ENCODE measurements around the gene C9. TPM values are rescaled to one million over a fixed set of nuclear protein-coding genes. Genes with fewer than 3 reads are reported as not detected.

The C9 gene
- polyA plus RNA-seq, 1 donor from 2014 or later = not detected

DNA sequence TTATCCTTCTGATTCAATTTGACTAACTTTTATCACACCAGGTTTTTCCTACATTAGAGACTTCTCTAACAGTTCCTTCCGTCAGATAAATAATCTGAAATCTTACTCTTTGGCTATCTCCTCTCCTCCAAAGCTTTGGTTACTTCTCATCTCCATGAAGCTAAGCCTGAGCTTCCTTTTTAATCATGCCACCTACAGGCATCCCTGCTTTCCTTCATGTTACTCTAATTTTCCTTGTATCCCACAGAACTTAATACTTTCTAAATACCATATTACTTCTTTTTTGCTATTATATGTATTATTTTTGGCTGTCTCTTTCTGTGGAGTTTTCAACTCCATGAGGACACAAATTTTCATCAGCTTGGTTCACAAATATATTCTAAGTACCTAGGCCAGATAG, 49.7 kb downstream of the C9 start:
- Histone ChIP-seq H3K79me2 (replicated peaks; ENCODE audit: insufficient read depth, low read length) (no peaks in the 10 kb centered on the region), H3K27ac (ENCODE audit: low read length) (no peak overlapping the region), H4K20me1 (ENCODE audit: insufficient read depth) (no peaks in the 10 kb centered on the region), H2AFZ (ENCODE audit: low read depth, low read length) (no peak overlapping the region), H3K9ac (ENCODE audit: low read length) (no peak overlapping the region), H3K9me3 (ENCODE audit: low read length) (no peaks in the 10 kb centered on the region), H3K36me3 (ENCODE audit: insufficient read depth, low read length) (no peaks in the 10 kb centered on the region), H3K27me3 (ENCODE audit: insufficient read depth, low read depth, low read length) (no peaks in the 10 kb centered on the region), H3K4me2 (ENCODE audit: low read length) (no peak overlapping the region), H3F3A (ENCODE audit: insufficient read depth, low read length, poor library complexity, severe bottlenecking) (no peaks in the 10 kb centered on the region), H3K9me2 (ENCODE audit: insufficient read depth, low read length) (no peaks in the 10 kb centered on the region), H3K4me3 (ENCODE audit: low read length) (no peak overlapping the region)
- TF ChIP-seq REST (IDR thresholded peaks at IDR 0.05; ENCODE audit: borderline replicate concordance) (no peak), EZH2 (IDR thresholded peaks at IDR 0.05; ENCODE audit: borderline replicate concordance, insufficient read depth, low read length, poor library complexity, severe bottlenecking) (no peak), TAF1 (IDR thresholded peaks at IDR 0.05; ENCODE audit: low read depth) (no peak), POLR2AphosphoS5 (IDR thresholded peaks at IDR 0.05) (no peak), RAD21 (conservative IDR thresholded peaks at IDR 0.05) (no peak), MXI1 (conservative IDR thresholded peaks at IDR 0.05; ENCODE audit: poor library complexity, severe bottlenecking) (no peak), SMC3 (conservative IDR thresholded peaks at IDR 0.05; ENCODE audit: poor library complexity) (no peak), EP300 (conservative IDR thresholded peaks at IDR 0.05; ENCODE audit: poor library complexity, severe bottlenecking) (no peak)
- TF ChIP-seq, protein P1, sequence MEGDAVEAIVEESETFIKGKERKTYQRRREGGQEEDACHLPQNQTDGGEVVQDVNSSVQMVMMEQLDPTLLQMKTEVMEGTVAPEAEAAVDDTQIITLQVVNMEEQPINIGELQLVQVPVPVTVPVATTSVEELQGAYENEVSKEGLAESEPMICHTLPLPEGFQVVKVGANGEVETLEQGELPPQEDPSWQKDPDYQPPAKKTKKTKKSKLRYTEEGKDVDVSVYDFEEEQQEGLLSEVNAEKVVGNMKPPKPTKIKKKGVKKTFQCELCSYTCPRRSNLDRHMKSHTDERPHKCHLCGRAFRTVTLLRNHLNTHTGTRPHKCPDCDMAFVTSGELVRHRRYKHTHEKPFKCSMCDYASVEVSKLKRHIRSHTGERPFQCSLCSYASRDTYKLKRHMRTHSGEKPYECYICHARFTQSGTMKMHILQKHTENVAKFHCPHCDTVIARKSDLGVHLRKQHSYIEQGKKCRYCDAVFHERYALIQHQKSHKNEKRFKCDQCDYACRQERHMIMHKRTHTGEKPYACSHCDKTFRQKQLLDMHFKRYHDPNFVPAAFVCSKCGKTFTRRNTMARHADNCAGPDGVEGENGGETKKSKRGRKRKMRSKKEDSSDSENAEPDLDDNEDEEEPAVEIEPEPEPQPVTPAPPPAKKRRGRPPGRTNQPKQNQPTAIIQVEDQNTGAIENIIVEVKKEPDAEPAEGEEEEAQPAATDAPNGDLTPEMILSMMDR (IDR thresholded peaks at IDR 0.05; ENCODE audit: poor library complexity, severe bottlenecking) = no peak

GRCh38 chr5:39309534-39309933, 54.8 kb downstream of the C9 start:
- Histone ChIP-seq H3K4me2 (ENCODE audit: low read length) (no peak overlapping the region), H3K27ac (ENCODE audit: low read length) (no peak overlapping the region), H4K20me1 (ENCODE audit: insufficient read depth) (no peaks in the 10 kb centered on the region), H3K27me3 (ENCODE audit: insufficient read depth, low read depth, low read length) (no peaks in the 10 kb centered on the region), H3K4me3 (ENCODE audit: low read length) (no peak overlapping the region), H3K36me3 (ENCODE audit: insufficient read depth, low read length) (no peaks in the 10 kb centered on the region), H3K79me2 (replicated peaks; ENCODE audit: insufficient read depth, low read length) (no peaks in the 10 kb centered on the region), H3K9ac (ENCODE audit: low read length) (no peak overlapping the region), H3K9me3 (ENCODE audit: low read length) (no peaks in the 10 kb centered on the region), H3F3A (ENCODE audit: insufficient read depth, low read length, poor library complexity, severe bottlenecking) (no peaks in the 10 kb centered on the region), H3K9me2 (ENCODE audit: insufficient read depth, low read length) (no peaks in the 10 kb centered on the region), H2AFZ (ENCODE audit: low read depth, low read length) (no peak overlapping the region)
- TF ChIP-seq RAD21 (conservative IDR thresholded peaks at IDR 0.05) = no peak
- TF ChIP-seq, protein P1 (IDR thresholded peaks at IDR 0.05; ENCODE audit: poor library complexity, severe bottlenecking) = no peak
- TF ChIP-seq MXI1 (conservative IDR thresholded peaks at IDR 0.05; ENCODE audit: poor library complexity, severe bottlenecking) = no peak
- no peak for TF ChIP-seq REST (IDR thresholded peaks at IDR 0.05; ENCODE audit: borderline replicate concordance)
- no peak for TF ChIP-seq EZH2 (IDR thresholded peaks at IDR 0.05; ENCODE audit: borderline replicate concordance, insufficient read depth, low read length, poor library complexity, severe bottlenecking)
- TF ChIP-seq TAF1 (IDR thresholded peaks at IDR 0.05; ENCODE audit: low read depth) = no peak
- TF ChIP-seq SMC3 (conservative IDR thresholded peaks at IDR 0.05; ENCODE audit: poor library complexity) = no peak
- no peak for TF ChIP-seq POLR2AphosphoS5 (IDR thresholded peaks at IDR 0.05)
- TF ChIP-seq EP300 (conservative IDR thresholded peaks at IDR 0.05; ENCODE audit: poor library complexity, severe bottlenecking) = no peak

Data from neural cell (in vitro differentiated cells).